NCI-H2171 (cell line): ENCODE data around the gene GPANK1.
"Not testable (repeated sequence)": the region's sequence is repeated elsewhere in the genome, so short reads cannot be mapped to it uniquely, and the experiment has no call there.

Experiments used
- DNase-seq: peaks from one replicate; lab custom pipeline; 2025; lab: John Stamatoyannopoulos, UW

The GPANK1 gene

DNA sequence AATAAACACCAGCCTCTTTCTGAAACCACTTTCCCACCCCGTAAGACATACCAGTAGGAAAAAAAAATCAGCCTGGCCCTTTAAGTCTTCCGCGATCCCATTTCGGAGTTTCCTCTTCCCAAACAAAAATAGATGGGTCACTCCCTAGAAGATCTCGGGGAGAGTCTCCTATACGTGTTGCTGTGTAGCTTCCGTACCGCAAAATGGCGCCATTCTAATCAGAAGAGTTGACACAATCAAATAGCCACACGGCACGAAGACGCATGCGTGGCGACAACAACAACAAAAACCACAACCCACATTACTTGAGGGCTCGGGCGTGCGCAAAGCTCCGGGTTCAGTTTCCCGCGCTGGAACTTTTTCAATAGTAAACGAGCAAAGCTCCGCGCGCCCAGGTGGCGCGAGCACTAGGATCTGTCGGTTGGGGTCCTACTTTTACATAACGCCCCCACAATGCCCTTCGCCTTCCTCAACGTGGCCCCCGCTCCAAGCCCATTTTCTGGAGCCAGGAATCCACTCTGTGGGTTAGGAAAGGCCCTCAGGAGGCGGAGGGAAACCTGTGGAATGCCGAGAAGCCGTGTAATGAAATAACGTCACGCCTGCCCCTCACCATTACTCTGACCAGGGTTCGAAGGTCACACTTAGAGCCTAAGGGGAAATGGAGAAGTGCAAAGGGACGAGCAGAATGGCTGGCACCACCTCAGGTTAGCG, at the start of gene GPANK1:
Gene GPANK1, minus strand, starts transcription at position 208 of the 711 bp plus-strand sequence. CDS start 519 bp downstream, outside the sequence.
- peak; percentile 97 for DNase-seq

DNA sequence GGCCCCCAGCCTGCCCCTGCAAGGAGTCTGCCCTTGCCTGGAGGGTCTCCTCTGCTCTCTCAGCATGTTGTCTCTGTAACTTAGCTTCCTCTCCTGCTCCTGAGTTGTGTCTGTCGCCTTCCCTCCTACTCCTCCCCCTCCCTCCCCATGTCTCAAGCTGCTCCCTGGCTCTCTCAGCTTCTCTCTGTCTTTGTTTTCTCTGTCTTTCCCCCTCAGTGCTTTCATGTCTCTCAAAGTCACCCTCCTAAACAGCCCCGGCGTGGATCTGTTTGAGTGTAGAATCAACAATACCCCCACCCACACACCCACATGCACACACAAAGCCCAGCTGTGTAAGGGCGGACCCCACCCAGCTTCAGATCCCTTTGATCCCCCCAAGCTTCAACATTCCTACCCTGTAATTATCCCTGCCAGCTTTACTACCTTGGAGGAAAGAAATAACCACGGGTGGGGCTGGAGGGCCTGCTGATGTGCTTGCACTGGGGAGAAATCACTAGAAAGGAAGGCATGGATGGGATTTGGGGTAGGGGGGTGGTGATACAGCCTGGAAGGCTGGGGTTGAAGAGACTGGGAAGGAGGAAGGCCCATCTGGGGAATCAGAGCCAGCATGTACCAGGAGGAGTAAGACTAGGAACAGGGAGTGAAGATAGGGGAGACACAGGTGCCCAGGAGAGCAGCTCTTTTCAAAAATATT, 49.3 kb upstream of the GPANK1 start:
- no peak for DNase-seq

GRCh38 chr6:31713465-31713864, 48.7 kb upstream of the GPANK1 start:
- no peak for DNase-seq

- DNase-seq, result no peak
Measured at GRCh38 chr6:31712296-31712695, 47.5 kb upstream of the GPANK1 start.

DNA sequence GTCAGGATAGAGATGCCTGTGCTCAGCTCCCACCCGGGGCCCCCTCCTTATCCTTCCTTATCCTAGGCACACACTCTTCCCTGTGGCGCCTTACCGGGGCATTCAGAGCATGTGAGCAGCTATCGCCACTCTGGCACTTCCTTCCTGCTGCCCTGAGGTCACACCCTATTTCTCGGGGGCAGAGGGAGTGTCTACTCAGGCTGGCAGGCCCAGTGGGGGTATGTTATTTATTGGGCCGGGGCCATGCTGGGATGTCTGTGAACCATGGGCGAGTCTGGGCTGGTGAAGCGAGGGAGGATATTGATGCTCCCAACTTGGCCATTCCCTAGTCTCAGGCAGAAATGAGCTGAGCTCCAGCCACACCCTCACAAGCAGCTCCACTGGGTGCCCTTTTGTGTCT, 46.4 kb upstream of the GPANK1 start:
- DNase-seq, result no peak

DNA sequence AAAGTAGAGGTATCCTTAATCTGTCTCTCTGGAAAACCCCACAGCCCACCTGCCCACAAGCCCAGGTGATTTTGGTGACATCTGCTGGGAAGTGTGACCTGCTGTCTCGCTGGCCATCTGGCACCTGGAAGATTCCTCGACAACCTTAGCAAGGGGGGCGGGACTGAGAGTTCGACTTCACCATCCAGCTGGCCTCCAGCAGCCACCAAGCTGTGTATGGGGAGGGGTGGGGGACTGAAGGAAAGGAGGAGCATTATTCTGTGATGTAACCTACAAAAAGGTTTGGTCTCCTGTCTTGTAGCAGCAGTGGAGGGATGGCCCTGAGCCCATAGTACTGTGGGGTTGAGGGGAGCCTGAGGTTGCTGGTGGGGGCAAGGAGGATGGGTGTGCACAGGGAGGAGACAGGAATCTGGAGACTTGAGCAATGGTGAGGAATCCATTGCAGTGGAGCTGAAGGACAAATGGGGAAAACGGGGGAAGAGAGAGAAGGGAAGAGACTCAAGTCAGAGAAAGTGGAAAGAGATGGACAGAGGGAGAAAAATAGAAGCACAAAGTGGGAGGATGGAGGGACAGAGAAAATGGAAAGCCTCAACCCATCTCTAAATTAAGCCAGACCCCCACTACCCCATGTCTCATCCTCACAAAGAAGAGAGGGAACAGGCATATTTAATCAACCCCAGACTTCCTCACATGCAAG, 45.9 kb upstream of the GPANK1 start:
- DNase-seq, result peak; percentile 62

GRCh38 chr6:31709157-31709556, 44.4 kb upstream of the GPANK1 start:
- DNase-seq, result not testable (repeated sequence)

DNA sequence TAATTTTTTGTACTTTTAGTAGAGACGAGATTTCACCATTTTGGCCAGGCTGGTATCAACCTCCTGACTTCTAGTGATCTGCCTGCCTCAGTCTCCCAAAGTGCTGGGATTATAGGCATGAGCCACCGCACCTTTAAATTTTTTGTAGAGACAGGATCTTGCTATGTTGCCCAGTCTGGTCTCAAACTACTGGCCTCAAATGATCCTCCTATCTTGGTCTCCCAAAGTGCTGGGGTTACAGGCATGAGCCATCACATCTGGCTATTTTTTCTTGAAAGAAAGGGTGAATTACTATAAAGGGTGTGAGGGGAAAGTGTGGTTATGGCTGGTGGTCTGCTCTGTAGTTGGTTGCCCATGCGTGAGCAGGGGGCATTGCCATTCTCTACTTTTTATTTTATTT, 43.4 kb upstream of the GPANK1 start:
- DNase-seq, result no peak

DNA sequence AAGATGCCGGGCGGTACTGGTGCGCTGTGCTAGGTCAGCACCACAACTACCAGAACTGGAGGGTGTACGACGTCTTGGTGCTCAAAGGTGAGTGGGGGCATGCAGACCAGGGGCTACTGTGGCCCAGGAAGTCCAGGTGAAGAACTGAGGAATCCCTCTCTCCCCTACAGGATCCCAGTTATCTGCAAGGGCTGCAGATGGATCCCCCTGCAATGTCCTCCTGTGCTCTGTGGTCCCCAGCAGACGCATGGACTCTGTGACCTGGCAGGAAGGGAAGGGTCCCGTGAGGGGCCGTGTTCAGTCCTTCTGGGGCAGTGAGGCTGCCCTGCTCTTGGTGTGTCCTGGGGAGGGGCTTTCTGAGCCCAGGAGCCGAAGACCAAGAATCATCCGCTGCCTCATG, 42.9 kb upstream of the GPANK1 start:
- no peak for DNase-seq

DNA sequence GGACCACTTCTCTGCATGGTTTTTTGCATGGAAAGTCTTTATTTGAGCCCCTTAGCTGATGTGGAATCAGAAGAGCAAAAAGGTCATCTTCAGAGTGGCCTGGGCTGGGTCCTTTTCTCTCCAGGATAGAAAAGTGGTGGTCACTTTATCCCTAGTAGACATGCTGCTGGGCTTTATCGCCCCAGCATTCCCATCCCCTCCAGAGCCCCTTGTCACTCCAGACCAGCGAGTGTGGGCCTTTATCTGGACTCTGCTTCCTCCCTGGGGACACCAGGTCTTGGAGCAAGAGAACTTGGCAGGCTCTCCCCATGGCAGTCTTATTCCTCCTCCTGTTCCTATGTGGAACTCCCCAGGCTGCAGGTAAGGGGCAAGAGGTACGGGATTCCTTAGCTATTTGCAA, 41.8 kb upstream of the GPANK1 start, which contains the start of gene LY6G6F:
Gene LY6G6F, plus strand, starts transcription at position 268 of the 400 bp plus-strand sequence. Its CDS starts 41 bp downstream, at position 309.
- DNase-seq, result no peak

GRCh38 chr6:31705931-31706330, 41.1 kb upstream of the GPANK1 start:
- DNase-seq, result no peak

- peak; percentile 99 for DNase-seq
Measured at GRCh38 chr6:31702819-31703716, 38.3 kb upstream of the GPANK1 start, which contains the start of gene ABHD16A. Gene ABHD16A (minus strand): TSS chr6:31703324. CDS start chr6:31703281, 43 bp downstream.

- no peak for DNase-seq
Measured at GRCh38 chr6:31702405-31702818, 37.6 kb upstream of the GPANK1 start.

GRCh38 chr6:31701666-31702404, 37.0 kb upstream of the GPANK1 start:
- DNase-seq, result peak; percentile 53

DNA sequence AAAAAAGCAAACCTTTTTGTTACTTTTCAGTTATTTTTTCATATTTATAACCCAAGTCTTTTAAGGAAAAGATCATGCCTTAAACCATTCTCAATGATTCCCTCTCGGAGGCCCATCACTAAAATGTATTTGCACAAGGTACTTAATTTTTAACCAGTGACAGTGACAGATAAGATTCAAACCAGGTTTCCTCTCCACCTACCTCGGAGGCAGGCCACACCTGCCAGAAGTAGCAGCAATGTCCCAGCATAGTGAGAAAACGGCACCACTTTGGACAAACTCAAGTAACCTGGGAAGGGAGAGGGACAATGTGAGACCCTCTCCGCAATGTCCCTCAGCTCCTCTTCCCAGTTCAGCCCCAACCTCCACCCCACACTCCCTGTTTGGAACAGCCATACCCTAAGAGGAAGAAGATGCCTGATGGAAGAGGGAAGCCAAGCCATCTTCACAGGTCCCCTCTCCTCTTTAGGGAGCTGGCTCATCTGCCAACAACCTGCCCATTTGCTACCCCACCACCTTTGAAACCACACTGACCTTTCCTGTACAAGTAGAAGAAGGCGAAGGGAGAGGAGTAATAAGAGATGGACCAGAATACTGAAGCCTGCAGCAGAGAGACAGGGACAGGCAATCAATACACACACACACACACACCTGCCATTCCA, 36.1 kb upstream of the GPANK1 start:
- DNase-seq, result no peak

DNA sequence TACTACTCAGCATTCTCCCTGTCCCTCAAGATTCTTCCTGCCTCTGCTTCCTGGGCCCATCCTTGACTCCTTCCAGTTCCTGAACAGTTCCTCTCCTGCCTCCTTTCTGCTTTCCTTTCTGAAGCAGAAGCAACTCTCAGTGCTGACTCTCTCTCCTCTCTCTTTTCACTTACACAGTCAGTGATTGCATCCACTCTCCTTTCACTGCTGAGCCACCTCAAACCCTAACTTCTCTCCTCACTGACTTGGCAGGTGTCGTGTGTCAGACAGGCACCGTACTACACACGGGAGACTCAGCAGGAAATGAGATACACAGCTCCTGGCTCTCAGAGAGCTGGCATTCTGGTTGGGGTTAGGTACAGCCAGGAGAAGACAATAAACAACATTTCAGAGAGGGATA, 32.8 kb upstream of the GPANK1 start:
- DNase-seq, result no peak

GRCh38 chr6:31693535-31693934, 28.7 kb upstream of the GPANK1 start:
- no peak for DNase-seq

DNA sequence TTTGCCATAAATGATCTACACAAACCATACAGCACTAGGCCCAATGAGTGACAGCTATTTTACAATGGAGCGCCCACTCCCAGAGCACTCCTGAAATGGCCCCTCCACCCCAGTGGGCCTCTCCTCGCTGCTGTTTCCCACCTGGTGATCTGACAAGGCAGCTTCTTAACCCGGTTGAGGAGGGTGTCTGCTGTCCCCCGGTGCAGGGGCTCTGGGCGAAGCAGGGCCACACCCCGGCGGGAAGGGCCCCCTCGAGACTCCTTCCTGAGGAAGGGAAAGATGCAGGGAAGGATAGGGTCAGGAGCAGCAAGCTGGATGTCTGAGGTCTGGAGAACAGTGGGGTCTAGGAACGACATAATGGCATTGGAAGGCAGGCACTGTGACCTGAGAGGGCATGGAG, 28.1 kb upstream of the GPANK1 start:
- no peak for DNase-seq

- no peak for DNase-seq
Measured at GRCh38 chr6:31692353-31692752, 27.6 kb upstream of the GPANK1 start.

DNA sequence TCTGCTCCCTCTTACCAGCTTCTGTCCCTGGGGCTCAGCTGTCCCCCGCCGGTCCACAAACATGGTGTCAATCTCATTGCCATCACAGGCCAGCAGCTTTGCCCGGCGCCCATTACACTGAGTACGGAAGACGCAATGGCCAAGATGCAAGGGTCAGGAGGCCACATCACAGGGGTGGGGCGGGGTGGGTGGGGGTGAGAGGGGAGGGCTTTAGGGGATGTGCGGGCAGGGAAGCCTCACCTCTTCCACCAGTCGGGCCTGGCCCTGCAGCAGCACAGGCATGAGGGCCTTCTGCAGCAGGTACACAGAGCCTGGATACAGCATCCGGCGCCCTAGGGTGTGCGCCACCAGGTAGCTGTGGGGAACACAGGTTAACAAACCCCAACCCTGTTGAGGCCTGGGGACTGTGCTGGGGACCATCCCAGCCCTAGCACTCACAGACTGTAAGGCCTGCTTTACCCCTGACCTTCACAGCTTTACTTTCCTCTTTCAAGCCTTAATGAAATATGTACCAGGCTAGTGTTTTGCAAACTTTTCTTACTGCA, 26.8 kb upstream of the GPANK1 start:
- no peak for DNase-seq
